Bone marrow (tissue), 2 donors: ENCODE data around the gene WDR19.

Source experiments
- DNase-seq, 2 donors: peaks; one replicate each; lab custom pipeline; 2025; lab: John Stamatoyannopoulos, UW

WDR19 gene

DNA sequence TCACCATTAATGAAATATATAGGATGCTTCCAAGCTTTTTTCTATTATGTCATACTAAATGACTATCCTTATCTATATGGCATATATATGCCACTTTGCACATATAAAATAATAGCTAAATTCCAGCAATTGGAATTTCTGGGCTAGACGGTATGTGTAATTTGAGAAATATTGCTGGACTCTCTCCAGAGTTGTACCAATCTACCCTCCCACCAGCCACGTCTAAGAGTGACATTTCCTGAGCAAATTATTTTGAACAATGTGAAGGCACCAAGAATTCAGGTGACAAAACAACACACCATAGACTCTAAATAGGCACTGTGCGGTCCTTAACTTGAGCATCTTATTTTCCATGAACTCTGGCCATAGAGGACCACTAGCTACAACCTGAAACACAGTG, 121.5 kb downstream of the WDR19 start:
- no peak for DNase-seq

DNA sequence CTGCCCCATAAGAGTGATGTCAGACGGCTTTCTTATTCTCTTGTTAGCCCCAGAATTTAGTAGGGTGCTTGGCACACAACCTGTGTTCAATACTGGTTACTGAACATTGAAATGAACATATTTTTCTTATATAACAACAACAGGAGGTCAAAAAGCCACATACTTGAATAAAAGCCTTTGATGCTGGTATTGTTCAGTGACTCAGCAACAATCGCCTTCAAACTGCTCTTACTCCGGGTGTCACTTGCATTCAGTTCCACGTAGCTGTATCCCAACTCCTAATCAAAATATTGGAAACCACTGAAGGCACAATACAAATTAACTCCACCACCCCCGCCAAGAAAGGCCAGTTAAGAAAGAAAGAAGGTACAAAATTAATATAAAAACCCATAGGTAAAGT, 122.3 kb downstream of the WDR19 start:
- DNase-seq = no peak

GRCh38 chr4:39305912-39306677, 123.8 kb downstream of the WDR19 start:
- DNase-seq = no peak

DNA sequence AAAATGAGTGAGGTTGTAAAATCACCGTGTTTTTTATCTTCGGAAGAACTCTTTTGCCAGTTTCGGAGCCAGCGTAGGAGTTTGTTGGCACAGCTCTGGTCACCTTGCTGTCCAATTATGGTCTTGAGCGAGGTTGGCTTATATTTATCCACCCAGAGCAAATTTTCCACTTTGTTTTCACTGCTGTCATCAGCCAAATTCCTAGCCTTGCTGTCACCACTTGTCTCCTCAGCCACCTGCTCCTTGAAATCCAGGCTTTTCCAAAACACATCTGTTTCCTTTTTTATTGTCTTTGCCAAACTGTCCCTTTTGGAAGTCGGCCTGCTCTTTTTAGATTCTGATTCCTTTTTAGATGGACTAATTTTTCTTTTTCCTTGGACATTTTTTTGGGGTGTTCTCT, 126.3 kb downstream of the WDR19 start:
- no peak for DNase-seq

- DNase-seq = no peak
Observed at GRCh38 chr4:39312816-39313215, 130.5 kb downstream of the WDR19 start.

- no peak for DNase-seq
Observed at GRCh38 chr4:39319676-39320075, 137.3 kb downstream of the WDR19 start.

GRCh38 chr4:39320381-39321115, 138.2 kb downstream of the WDR19 start:
- no peak for DNase-seq

DNA sequence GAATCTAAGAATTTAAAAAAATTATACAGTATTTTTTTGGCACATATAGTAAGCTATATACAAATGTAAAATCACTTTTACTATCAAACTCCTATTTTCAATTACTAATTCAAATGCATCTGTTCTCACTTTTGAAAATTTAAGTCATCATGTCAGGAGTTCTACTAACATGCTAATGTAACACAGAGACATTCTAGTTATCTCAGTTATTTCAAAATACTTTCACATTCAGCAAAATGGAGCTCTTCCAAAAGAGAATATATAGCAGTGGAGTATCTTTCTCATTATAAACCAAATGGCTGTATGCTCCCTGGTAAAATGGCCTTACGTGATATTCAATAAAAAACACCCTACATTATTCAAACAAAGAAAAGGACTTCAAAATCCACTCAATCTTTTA, 141.5 kb downstream of the WDR19 start:
- DNase-seq = no peak

DNA sequence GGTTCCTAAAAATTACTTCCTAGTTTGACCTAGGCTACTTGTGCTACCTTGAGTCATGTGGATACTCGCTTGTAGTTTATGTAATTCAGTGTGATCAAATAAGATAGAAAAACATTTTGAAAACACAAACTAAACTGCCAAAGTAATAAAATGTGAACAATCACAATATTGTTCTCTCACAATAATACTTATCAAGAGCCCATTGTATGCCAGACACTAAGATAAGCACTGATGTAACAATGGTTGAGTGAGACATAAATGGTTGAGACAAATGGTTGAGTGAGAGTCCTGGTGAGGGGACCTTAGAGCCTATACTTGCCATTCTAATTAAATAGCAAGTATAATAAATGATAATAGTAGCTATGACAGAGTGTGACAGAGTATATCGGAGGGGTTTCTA, 142.1 kb downstream of the WDR19 start:
- no peak for DNase-seq

DNA sequence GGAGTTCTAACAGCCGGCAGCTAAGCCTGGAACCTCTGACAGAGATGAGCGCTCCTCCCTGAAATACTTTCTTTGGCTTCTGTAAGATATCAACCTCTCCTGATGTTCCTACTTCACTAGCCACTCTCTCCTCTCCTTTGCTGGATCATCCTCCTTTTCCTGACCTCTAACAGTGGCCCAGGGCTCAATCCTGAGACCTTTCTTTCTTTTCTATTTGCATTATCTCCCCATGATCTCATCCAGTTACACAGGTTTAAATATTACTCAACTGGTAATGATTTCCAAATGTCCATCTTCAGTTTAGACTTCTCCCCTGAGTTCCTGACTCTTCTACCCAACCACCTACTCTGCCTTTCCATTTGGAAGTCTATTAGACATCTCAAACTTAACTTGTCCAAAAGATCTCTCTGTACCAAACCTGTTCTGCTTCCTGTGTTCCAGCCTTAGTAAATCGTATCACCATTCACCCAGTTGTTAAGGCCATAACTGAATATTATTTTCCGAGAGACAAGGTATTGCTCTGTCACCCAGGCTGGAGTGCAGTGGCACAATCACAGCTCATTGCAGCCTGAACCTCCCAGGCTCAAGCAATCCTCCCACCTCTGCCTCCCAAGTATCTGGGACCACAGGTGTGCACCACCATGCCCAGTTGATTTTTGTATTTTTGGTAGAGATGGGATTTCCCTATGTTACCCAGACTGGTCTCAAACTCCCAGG, 142.7 kb downstream of the WDR19 start:
- no peak for DNase-seq

DNA sequence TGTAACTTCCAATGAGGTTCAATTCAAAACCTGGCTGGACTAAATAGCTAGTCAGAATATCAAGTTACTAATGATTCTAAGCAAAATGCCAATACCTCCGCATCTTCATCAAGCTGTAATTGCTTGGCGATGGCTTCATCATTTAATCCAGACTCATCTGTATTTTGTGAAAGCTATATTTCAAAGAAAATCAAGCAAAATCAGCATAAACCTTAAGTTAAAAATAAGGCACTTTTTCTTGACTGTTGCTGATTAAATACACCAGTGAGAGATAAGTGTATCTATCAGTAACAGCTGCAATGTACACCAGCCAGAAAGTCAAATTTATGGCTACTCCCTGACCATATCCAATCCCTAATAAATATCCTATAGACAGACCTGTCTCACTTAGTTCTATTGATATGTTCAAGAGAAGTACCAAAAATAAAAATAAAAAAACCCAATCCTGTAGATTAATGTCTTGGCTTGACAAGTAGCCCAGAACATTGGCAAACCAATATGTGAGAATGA, 144.2 kb downstream of the WDR19 start:
- DNase-seq = no peak

DNA sequence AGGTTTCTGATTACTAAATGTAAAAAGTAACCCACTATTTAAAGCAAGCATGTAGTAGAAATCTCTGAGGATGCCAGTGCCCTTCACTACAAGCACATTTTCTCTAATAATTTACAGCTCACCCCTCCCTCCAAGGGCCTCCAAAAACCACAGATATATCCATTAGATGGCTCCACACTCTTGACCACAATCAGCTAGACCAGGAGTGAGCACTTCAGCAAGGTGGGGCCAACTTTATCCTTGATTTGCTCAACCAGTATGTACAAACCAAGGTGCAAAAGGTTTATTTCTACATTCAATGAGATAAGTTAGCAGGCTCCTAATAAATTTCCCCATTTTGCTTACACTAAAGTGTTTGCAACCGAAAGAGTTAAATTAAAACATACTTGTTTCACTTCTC, 148.0 kb downstream of the WDR19 start:
- no peak for DNase-seq

- DNase-seq = no peak
Observed at GRCh38 chr4:39331191-39331590, 148.9 kb downstream of the WDR19 start.
